Vagina (tissue), 2 donors: ENCODE measurements around the gene SERPINA5. TPM values are rescaled to one million over a fixed set of nuclear protein-coding genes. Genes with fewer than 3 reads are reported as not detected.

ENCODE experiments used
- DNase-seq, 2 donors: peaks; one replicate each; pipeline ENCODE4 v3.0.0-alpha.2; 2017; ENCODE audit errors: extremely low spot score in 2 of 2
- H3K27ac ChIP-seq: fragments of 200-600 bp; sonication (generic); one replicate; pipeline ENCODE4 v1.5.1; 2019
- H3K27me3 ChIP-seq: fragments of 200-600 bp; sonication (generic); one replicate; pipeline ENCODE4 v1.5.1; 2019
- H3K36me3 ChIP-seq, 2 donors: fragments of 200-600 bp; sonication (generic); one replicate each; pipeline ENCODE4 v1.5.1; 2017 to 2019
- H3K4me1 ChIP-seq: fragments of 200-600 bp; sonication (generic); one replicate; pipeline ENCODE4 v1.5.1; 2019
- H3K4me3 ChIP-seq, 2 donors: fragments of 200-600 bp; sonication (generic); 1 replicate in 1 of 2; 2 replicates in 1 of 2; pipeline ENCODE4 v1.5.1; 2016 to 2019
- H3K9me3 ChIP-seq: fragments of 200-600 bp; sonication (generic); one replicate; pipeline ENCODE4 v1.5.1; 2019
- CTCF ChIP-seq, 3 experiments: fragments of 450-650 bp in 2 of 3; fragments of 200-600 bp in 1 of 3; sonication (generic) in 1 of 3; IDR thresholded peaks; one replicate each; pipeline ENCODE4 v1.5.1; 2017 to 2019; ENCODE audit warnings: antibody characterized with exemption in 3 of 3, mild to moderate bottlenecking in 2 of 3, moderate library complexity in 2 of 3
- POLR2A ChIP-seq, 2 donors: fragments of 450-650 bp; IDR thresholded peaks; one replicate each; pipeline ENCODE4 v1.6.1; 2017; ENCODE audit warnings: antibody characterized with exemption in 2 of 2, mild to moderate bottlenecking in 2 of 2, moderate library complexity in 2 of 2
- POLR2AphosphoS5 ChIP-seq, 2 donors: sonication (generic); formaldehyde crosslinking; IDR thresholded peaks; one replicate each; pipeline ENCODE4 v1.9.0; 2017; ENCODE audit warnings: antibody characterized with exemption in 2 of 2, mild to moderate bottlenecking in 2 of 2, low read depth in 1 of 2; ENCODE audit not compliant: insufficient read depth in 1 of 2
- intact Hi-C: fragments of 100-400 bp; cut with DNase I; formaldehyde crosslinking; loops from one replicate; pipeline ENCODE4 v1.15.1; 2023
- total RNA-seq: library from RNA; depleted of rRNA; stranded (reverse); fragments of >200 nt; gene quantifications from one replicate; pipeline ENCODE4 v1.2.3, GENCODE V29; 2016

Gene SERPINA5
- 3.7 TPM for total RNA-seq

GRCh38 chr14:94581127-94581999 lies at the start of gene SERPINA5:
Gene SERPINA5 (plus strand): TSS chr14:94581426. CDS start chr14:94587363, 5,937 bp downstream.
- no peak for DNase-seq
- no peaks in the 10 kb centered on the region for H3K9me3 ChIP-seq
- TF ChIP-seq POLR2AphosphoS5 (IDR thresholded peaks at IDR 0.05; ENCODE audit: insufficient read depth in 1 of 2, low read depth in 1 of 2) (no peak), CTCF (IDR thresholded peaks at IDR 0.05) (no peak), POLR2A (IDR thresholded peaks at IDR 0.05) (no peak)
- intact Hi-C loops = no loop called here
- H3K36me3 ChIP-seq = no peaks in the 10 kb centered on the region
- no peak within 1 kb of the TSS for H3K4me3 ChIP-seq
- H3K27me3 ChIP-seq = no peaks in the 10 kb centered on the region
- H3K27ac ChIP-seq = peak within 1 kb of the TSS; percentile 17
- peaks cover 14% of the 10 kb centered on the region for H3K4me1 ChIP-seq

GRCh38 chr14:94532447-94532846 lies 48.8 kb upstream of the SERPINA5 start:
- Histone ChIP-seq H3K27me3 (no peaks in the 10 kb centered on the region), H3K9me3 (no peaks in the 10 kb centered on the region), H3K4me3 (no peak overlapping the region), H3K27ac (no peak overlapping the region), H3K36me3 (no peaks in the 10 kb centered on the region), H3K4me1 (no peaks in the 10 kb centered on the region)
- intact Hi-C loops = no loop called here
- TF ChIP-seq CTCF (IDR thresholded peaks at IDR 0.05) (no peak), POLR2AphosphoS5 (IDR thresholded peaks at IDR 0.05; ENCODE audit: insufficient read depth in 1 of 2, low read depth in 1 of 2) (no peak), POLR2A (IDR thresholded peaks at IDR 0.05) (no peak)
- no peak for DNase-seq

GRCh38 chr14:94535506-94535905 lies 45.7 kb upstream of the SERPINA5 start:
- H3K4me3 ChIP-seq = no peak overlapping the region
- H3K36me3 ChIP-seq = no peaks in the 10 kb centered on the region
- intact Hi-C loops = no loop called here
- no peaks in the 10 kb centered on the region for H3K27me3 ChIP-seq
- TF ChIP-seq POLR2A (IDR thresholded peaks at IDR 0.05) (no peak), CTCF (IDR thresholded peaks at IDR 0.05) (no peak), POLR2AphosphoS5 (IDR thresholded peaks at IDR 0.05; ENCODE audit: insufficient read depth in 1 of 2, low read depth in 1 of 2) (no peak)
- H3K27ac ChIP-seq = no peak overlapping the region
- DNase-seq = no peak
- no peaks in the 10 kb centered on the region for H3K9me3 ChIP-seq
- H3K4me1 ChIP-seq = peaks cover 7% of the 10 kb centered on the region

- H3K9me3 ChIP-seq = no peaks in the 10 kb centered on the region
- no peaks in the 10 kb centered on the region for H3K27me3 ChIP-seq
- no peak overlapping the region for H3K4me3 ChIP-seq
- TF ChIP-seq POLR2A (IDR thresholded peaks at IDR 0.05) (no peak), POLR2AphosphoS5 (IDR thresholded peaks at IDR 0.05; ENCODE audit: insufficient read depth in 1 of 2, low read depth in 1 of 2) (no peak), CTCF (IDR thresholded peaks at IDR 0.05) (no peak)
- peaks cover 10% of the 10 kb centered on the region for H3K4me1 ChIP-seq
- H3K27ac ChIP-seq = no peak overlapping the region
- peak; percentile 6 to 8 for DNase-seq
- no peaks in the 10 kb centered on the region for H3K36me3 ChIP-seq
- intact Hi-C loops = no loop called here
Measured at GRCh38 chr14:94536836-94537235, 44.4 kb upstream of the SERPINA5 start.
